HepG2 (cell line): ENCODE results near the gene SCAF8. TPM values are rescaled to one million over a fixed set of nuclear protein-coding genes. Genes with fewer than 3 reads are reported as not detected.

Experiments used
- ATAC-seq: fragments of 200-7000 bp; cut with Tn5 transposase; 3 replicates; pipeline ENCODE4 v1.9.1; 2020; ENCODE audit warnings: mild to moderate bottlenecking, moderate library complexity
- BruUV-seq: library from RNA; stranded (reverse); fragments of 400-500 nt; replicated peaks from 2 replicates; lab custom pipeline; 2021; lab: Mats Ljungman, UMichigan
- CTCF ChIA-PET: fragments of 300-600 bp; formaldehyde crosslinking; extraction: SDS; loops from one replicate; lab custom pipeline; 2021; ENCODE audit warnings: low total read pairs, inconsistent platforms, low intra/inter-chr PET ratio; lab: Yijun Ruan, JAX
- POLR2A ChIA-PET: fragments of 350-600 bp; sonication (Branson Sonifier 250); formaldehyde crosslinking; loops from one replicate; lab custom pipeline; 2020; ENCODE audit warnings: antibody characterized with exemption, inconsistent platforms; lab: Yijun Ruan, JAX
- DNase-seq: peaks from one replicate; pipeline ENCODE4 v3.0.0-alpha.2; 2015; ENCODE audit warnings: low spot score
- FAIRE-seq: peaks from 3 replicates; lab custom pipeline; 2011; peaks lifted over from hg19 to GRCh38; lab: Jason Lieb, UNC
- H2AFZ ChIP-seq: one replicate; pipeline ENCODE4 v1.6.1; 2011; ENCODE audit warnings: low read length, inconsistent platforms
- H3K27ac ChIP-seq: fragments of 300-600 bp; 3 replicates; pipeline ENCODE4 v1.8.0; 2011; ENCODE audit warnings: mixed run types, mild to moderate bottlenecking, mixed read lengths, low read length, inconsistent platforms; ENCODE audit not compliant: insufficient read depth; ENCODE audit errors: extremely low read length
- H3K27me3 ChIP-seq, 2 experiments: fragments of 200-600 bp in 1 of 2; 2 replicates in 1 of 2; 3 replicates in 1 of 2; pipeline versions ENCODE4 v1.6.0 to v1.8.0; 2011; ENCODE audit warnings: low read length in 2 of 2, mild to moderate bottlenecking in 2 of 2, moderate library complexity in 2 of 2, inconsistent platforms in 1 of 2; ENCODE audit not compliant: insufficient read depth in 2 of 2, control insufficient read depth in 1 of 2
- H3K36me3 ChIP-seq, 2 experiments: fragments of 200-600 bp in 1 of 2; replicated peaks in 1 of 2; 2 replicates in 1 of 2; 3 replicates in 1 of 2; pipeline versions ENCODE4 v1.5.1 to v1.8.0; 2011; ENCODE audit warnings: low read length in 2 of 2, inconsistent platforms in 1 of 2; ENCODE audit not compliant: insufficient read depth in 2 of 2, control insufficient read depth in 1 of 2
- H3K4me1 ChIP-seq: 2 replicates; pipeline ENCODE4 v1.5.1; 2012; ENCODE audit warnings: low read length, inconsistent platforms; ENCODE audit not compliant: insufficient read depth
- H3K4me2 ChIP-seq: 2 replicates; pipeline ENCODE4 v1.6.0; 2011; ENCODE audit warnings: low read depth, low read length, inconsistent platforms
- H3K4me3 ChIP-seq, 3 experiments: fragments of 200-600 bp in 1 of 3; sonication (generic), shearing (Covaris generic) in 1 of 3; replicated peaks in 1 of 3; 2 replicates each; pipeline ENCODE4 v1.5.1; 2011 to 2016; ENCODE audit warnings: low read length in 3 of 3, inconsistent platforms in 2 of 3, low read depth in 2 of 3, mild to moderate bottlenecking in 2 of 3, control low read depth in 1 of 3, mixed read lengths in 1 of 3; ENCODE audit not compliant: insufficient read depth in 1 of 3
- H3K79me2 ChIP-seq: one replicate; pipeline ENCODE4 v1.6.1; 2011; ENCODE audit warnings: low read length, inconsistent platforms; ENCODE audit not compliant: insufficient read depth
- H3K9ac ChIP-seq: 2 replicates; pipeline ENCODE4 v1.6.0; 2011; ENCODE audit warnings: mild to moderate bottlenecking, low read depth, low read length, inconsistent platforms; ENCODE audit not compliant: insufficient read depth
- H3K9me3 ChIP-seq: 2 replicates; pipeline ENCODE4 v1.5.1; 2012; ENCODE audit warnings: mild to moderate bottlenecking, low read length
- H4K20me1 ChIP-seq: 2 replicates; pipeline ENCODE4 v1.6.0; 2011; ENCODE audit warnings: inconsistent platforms, mild to moderate bottlenecking, low read length, moderate library complexity; ENCODE audit not compliant: insufficient read depth
- CHD4 ChIP-seq: fragments of 200-600 bp; sonication (generic); IDR thresholded peaks from 2 replicates; pipeline ENCODE4 v1.7.0; 2017; ENCODE audit warnings: mild to moderate bottlenecking, low read length, borderline replicate concordance
- HNRNPLL ChIP-seq: fragments of 200-400 bp; formaldehyde crosslinking; IDR thresholded peaks from 2 replicates; pipeline ENCODE4 v1.6.1; 2017; ENCODE audit warnings: mild to moderate bottlenecking, low read depth, low read length; ENCODE audit not compliant: poor library complexity, severe bottlenecking
- HOXA9 ChIP-seq: sonication (generic); formaldehyde crosslinking; IDR thresholded peaks from 2 replicates; pipeline ENCODE4 v1.8.1; 2022; ENCODE audit warnings: missing genetic modification reagents, mild to moderate bottlenecking, moderate library complexity, borderline replicate concordance
- MNT ChIP-seq: fragments of 450-650 bp; IDR thresholded peaks from 2 replicates; pipeline ENCODE4 v1.6.1; 2016
- POLR2A ChIP-seq, 2 experiments: IDR thresholded peaks; 2 replicates each; pipeline ENCODE4 v1.6.1; 2011; ENCODE audit warnings: low read depth in 2 of 2, low read length in 2 of 2, mild to moderate bottlenecking in 1 of 2, moderate library complexity in 1 of 2; ENCODE audit not compliant: insufficient read depth in 1 of 2
- PPARG ChIP-seq: conservative IDR thresholded peaks from 2 replicates; pipeline ENCODE4 v1.6.1; 2016; ENCODE audit warnings: missing biosample characterization, missing genetic modification reagents
- RARG ChIP-seq: sonication (generic); formaldehyde crosslinking; IDR thresholded peaks from 2 replicates; pipeline ENCODE4 v1.4.0; 2020; ENCODE audit warnings: low read depth, mild to moderate bottlenecking, missing genetic modification reagents
- REPIN1 ChIP-seq: sonication (generic); formaldehyde crosslinking; IDR thresholded peaks from 2 replicates; pipeline ENCODE4 v1.8.0; 2022; ENCODE audit warnings: missing genetic modification reagents, low read depth, mild to moderate bottlenecking, borderline replicate concordance
- WGBS: methylation state at CpG from one replicate; pipeline ENCODE4 v1.1.6; 2017; ENCODE audit warnings: low lambda C conversion rate; 5-methylcytosine and 5-hydroxymethylcytosine counted together
- in situ Hi-C: cut with HindIII; loops from 2 replicates; pipeline ENCODE4 v1.10.0; 2017; ENCODE audit warnings: low pct_unique_long_range_greater_than_20kb; ENCODE audit not compliant: extremely low pct_ligation_motif_present
- intact Hi-C: fragments of 100-400 bp; cut with micrococcal nuclease; formaldehyde crosslinking; loops from one replicate; pipeline ENCODE4 v1.10.0; 2022; ENCODE audit not compliant: unreplicated experiment
- polyA plus RNA-seq, 8 experiments: library from polyadenylated mRNA; depleted of rRNA in 3 of 8; stranded (reverse) in 7 of 8; unstranded in 1 of 8; fragments of >200 nt; fragmentation: Illumina TruSeq in 4 of 8; extraction: Trizol in 4 of 8; gene quantifications; 2 replicates each; pipeline versions ENCODE4 v1.2.1 to v1.2.3, GENCODE V29; 2011 to 2016; ENCODE audit warnings: low read depth in 4 of 8, missing spikeins in 1 of 8, mixed read lengths in 1 of 8; ENCODE audit not compliant: insufficient read depth in 1 of 8
- total RNA-seq, 5 experiments: library from RNA; depleted of rRNA; stranded (reverse); fragments of >200 nt; fragmentation: Illumina TruSeq; extraction: Trizol; gene quantifications; 2 replicates each; pipeline ENCODE4 v1.2.3, GENCODE V29; 2016; ENCODE audit warnings: low read depth in 1 of 5
- TF ChIP-seq, protein P1 (sequence below): sonication (generic); formaldehyde crosslinking; IDR thresholded peaks from 2 replicates; pipeline ENCODE4 v1.5.0; 2020; ENCODE audit warnings: missing genetic modification reagents, mild to moderate bottlenecking, borderline replicate concordance

Gene SCAF8
- total and polyA plus RNA-seq, 2 of the 13 experiments (the other 11 are each of a cell fraction or from before 2014, with no cell fraction given): 15.3 to 40.8 TPM

- Histone ChIP-seq H3K9me3 (no peaks in the 10 kb centered on the region), H3K4me1 (peaks cover 32% of the 10 kb centered on the region), H3K9ac (peak overlapping the region; percentile 99; the same call in 1 of the 2 replicates), H3K79me2 (peaks cover 24% of the 10 kb centered on the region), H3K36me3 (peaks cover 3 to 5% of the 10 kb centered on the region in 2 experiments; a peak in 1 of 5 replicates), H4K20me1 (peaks cover 22% of the 10 kb centered on the region), H3K27ac (no peak overlapping the region), H3K4me2 (peak overlapping the region; percentile 81), H2AFZ (peak overlapping the region; percentile 48), H3K27me3 (no peaks in the 10 kb centered on the region; a peak in 2 of 5 replicates)
- FAIRE-seq (no peak), DNase-seq (no peak)
- intact Hi-C loops (loop anchor here (5.0 kb wide), 1 partner anchor 219 kb away; the partner anchor contains the start of gene CNKSR3), in situ Hi-C loops (no loop called here)
- ChIA-PET POLR2A (no interaction called here), CTCF (no interaction called here)
- WGBS: 90% methylated on average over 24 of the region's 24 CpGs
- BruUV-seq: no TSS peak
- TF ChIP-seq PPARG (CRISPR knock-in tag) (no peak), HNRNPLL (no peak), RARG (CRISPR knock-in tag) (no peak), POLR2A (IDR thresholded peaks at IDR 0.05; ENCODE audit: insufficient read depth in 1 of 2, low read depth in 2 of 2, low read length in 2 of 2) (peak in 1 of 2 experiments; percentile 15; a peak in 1 of 4 replicates), HOXA9 (CRISPR knock-in tag) (0 out of 2 replicates have a peak, but pooled peaks have one; percentile 40), REPIN1 (CRISPR knock-in tag) (0 out of 2 replicates have a peak, but pooled peaks have one; percentile 33), MNT (no peak), CHD4 (no peak)
- TF ChIP-seq, protein P1, sequence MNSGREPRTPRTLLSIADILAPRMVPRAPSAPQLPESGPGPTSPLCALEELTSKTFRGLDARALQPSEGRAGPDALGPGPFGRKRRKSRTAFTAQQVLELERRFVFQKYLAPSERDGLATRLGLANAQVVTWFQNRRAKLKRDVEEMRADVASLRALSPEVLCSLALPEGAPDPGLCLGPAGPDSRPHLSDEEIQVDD (CRISPR knock-in tag): no peak
- TF ChIP-seq, all 625 proteins: peak for 3
- ATAC-seq: no peak
- peak overlapping the region in 2 of 3 experiments; percentile 66 to 96; a peak in 3 of 6 replicates for H3K4me3 ChIP-seq
Observed at GRCh38 chr6:154731296-154732218, 1.7 kb upstream of the SCAF8 start.
